GM15510 (cell line): ENCODE results near the gene SYNPR.

Experiments
- POLR2A ChIP-seq: IDR thresholded peaks from 3 replicates; pipeline ENCODE4 v1.6.1; 2011; ENCODE audit warnings: borderline replicate concordance; ENCODE audit not compliant: insufficient read length; ENCODE audit errors: extremely low read depth

Gene SYNPR

DNA sequence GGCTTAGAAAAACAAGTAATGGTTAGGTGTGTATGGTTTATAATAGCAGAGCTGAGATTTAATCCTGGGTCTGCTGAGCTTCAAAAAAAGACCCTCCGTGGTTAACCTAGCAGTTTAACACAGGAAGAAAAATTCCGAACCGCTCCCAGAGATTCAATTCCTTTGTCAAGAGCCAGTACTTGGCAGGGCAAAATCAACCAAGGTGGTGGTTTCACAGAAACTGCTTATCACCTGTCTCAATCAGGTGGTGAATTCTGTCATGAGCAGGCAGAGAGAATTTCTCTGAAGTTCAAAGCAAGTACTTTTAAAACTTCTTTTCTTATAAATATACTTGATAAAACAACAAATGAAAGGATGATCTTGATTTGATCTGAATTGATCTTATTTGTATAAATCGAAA is 17.2 kb downstream of the SYNPR start:
- no peak for TF ChIP-seq POLR2A

GRCh38 chr3:63295806-63296205 is 17.7 kb downstream of the SYNPR start:
- no peak for TF ChIP-seq POLR2A

DNA sequence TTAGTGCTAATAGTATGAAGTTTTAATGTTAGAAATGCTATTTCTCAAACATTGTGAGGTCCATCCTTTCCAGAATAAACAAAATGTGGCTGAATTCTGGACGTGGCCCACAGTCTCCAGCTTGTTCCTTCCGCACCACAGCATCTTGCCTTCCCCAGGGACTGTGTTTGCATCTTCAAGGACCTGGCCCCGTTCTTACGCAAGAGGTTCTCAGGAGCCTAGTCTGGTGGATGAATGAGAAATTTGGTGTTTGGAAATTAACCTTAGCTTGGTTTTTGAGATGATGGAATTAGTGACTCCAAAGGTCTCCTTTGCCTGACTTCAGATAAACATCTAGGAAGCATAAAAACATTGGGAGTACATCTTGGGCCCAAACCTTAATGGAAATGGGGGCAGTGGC is 18.1 kb downstream of the SYNPR start:
- TF ChIP-seq POLR2A, result no peak

DNA sequence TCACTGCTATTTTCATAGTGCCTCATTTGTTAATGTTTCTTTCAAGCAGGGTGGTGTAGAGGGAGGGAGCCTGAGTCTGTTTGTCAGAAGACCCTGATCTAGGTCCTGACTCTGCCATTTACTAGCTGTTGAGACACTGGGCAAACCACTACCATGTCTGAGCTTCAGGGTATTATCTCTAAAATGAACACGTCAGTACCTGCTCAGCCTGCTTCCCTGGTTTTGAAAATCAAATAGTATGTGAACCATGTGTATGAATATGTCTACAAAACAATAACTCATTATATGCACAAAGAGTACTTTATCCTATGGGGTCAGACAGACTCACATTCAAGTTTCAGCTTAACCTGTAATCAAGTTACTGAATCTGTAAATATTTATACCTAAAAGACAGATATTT is 25.1 kb downstream of the SYNPR start:
- TF ChIP-seq POLR2A, result no peak

DNA sequence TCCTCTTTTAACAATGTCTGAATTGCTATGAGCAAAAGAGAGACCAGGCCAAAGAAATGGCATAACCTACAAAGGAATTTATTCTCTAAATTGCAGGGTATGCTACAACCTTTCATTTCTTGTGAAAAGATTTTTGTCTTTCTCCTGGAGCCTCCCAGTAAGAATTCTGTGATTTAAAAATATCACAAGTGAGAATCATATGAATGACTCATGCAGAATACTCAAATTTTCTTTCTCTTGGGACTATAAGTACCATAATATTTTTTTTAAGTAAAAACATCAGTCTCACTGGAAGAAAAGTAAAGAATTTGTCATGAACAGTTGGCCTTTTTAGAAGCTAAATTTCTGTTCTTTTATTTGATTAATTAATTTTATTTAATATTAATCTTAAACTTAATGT is 26.3 kb downstream of the SYNPR start:
- no peak for TF ChIP-seq POLR2A

GRCh38 chr3:63308072-63308471 is 30.0 kb downstream of the SYNPR start:
- TF ChIP-seq POLR2A, result no peak

GRCh38 chr3:63309768-63310167 is 31.7 kb downstream of the SYNPR start:
- TF ChIP-seq POLR2A, result no peak

DNA sequence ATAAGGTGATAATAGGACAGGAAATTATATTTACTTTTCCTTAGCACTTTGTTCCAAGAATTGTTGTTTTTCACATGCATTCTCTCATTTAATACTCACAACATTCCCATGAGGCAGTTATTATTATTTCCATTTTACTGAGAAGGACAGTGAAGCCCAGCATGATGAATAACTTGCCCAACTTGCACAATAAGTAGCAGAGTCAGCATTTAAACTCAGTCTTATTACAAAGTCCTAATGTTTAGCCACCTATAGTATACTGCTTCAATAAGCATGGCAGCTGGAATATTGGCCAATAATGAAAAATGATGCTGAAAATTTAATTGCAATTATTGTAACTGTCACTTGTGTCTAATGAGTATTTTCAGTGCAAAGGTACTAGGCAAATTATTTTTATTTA is 45.7 kb downstream of the SYNPR start:
- TF ChIP-seq POLR2A, result no peak

DNA sequence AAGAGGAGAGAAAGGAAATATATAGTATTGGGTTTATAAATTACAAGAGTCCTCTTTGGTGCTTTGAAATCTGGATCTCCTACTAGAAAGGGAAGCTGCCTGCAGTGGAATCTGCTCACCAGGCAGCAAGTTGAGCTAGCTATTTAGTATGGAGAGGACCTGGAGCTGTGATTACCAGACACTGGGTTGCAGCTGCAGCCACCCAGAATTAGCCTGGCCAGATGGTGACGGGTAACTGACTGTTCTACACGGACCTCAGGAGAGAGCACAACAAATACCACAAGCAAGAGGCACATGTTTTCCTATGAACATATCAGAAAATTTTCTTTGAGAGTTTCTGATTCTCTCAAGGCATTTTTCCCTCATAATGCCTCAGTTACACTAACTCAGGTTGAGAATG is 46.5 kb downstream of the SYNPR start:
- TF ChIP-seq POLR2A, result no peak

GRCh38 chr3:63325386-63325785 is 47.3 kb downstream of the SYNPR start:
- no peak for TF ChIP-seq POLR2A

GRCh38 chr3:63328365-63328764 is 50.3 kb downstream of the SYNPR start:
- no peak for TF ChIP-seq POLR2A

DNA sequence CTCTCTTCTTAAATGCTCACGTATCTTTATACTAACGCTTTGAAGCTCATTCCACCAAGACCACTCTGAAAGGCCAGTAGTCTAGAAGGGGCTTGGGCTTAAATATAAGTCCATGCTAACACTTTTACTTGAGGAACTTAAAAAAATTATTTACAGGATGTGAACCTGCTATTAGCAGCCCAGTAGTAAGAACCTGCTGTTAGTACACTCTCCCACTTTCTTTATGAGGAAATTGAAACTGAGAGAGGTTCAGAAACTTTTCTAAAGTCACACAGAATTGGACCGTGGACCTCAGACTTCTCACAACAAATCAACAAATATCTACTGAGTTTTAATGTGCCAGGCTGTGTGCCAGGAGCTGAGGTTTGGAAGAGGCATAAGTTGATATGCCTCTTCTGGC is 53.4 kb downstream of the SYNPR start:
- no peak for TF ChIP-seq POLR2A

DNA sequence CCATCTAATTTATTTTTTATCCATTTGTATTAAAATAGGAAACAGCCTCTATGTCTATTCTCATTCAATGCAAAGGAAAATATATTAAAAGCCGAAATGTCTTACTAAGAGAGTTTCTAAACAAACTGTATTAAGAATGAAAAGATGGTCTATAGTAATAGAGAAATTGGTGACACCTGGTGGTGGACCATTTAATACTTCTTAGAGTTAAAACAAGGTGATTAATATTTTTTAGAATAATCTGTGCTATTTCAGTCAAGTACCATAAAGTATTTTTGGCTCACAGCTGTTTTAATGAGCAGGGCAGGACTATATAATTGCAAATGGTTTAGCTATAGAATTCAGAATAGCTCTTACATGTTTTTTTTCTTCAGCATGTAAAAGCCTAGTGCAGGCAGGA is 55.7 kb downstream of the SYNPR start:
- TF ChIP-seq POLR2A, result no peak

DNA sequence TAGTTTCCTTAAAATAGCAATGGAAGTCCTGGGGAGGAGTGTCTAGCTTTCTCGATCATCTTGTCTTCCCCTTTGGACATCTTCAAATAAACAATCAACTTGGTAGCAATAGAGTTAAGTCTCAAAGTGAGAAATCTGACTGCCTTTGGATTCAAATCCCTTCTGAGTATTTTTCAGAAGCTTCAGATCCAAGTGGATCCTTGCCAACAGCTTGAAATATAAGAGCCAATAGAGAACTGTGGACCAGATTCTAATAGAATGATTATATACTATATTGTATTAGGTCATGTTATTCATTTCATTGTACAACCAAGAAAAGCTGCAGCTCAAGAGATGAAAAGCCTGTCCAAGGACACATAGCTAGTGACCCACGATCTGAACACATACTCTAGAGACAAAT is 60.2 kb downstream of the SYNPR start:
- TF ChIP-seq POLR2A, result no peak

DNA sequence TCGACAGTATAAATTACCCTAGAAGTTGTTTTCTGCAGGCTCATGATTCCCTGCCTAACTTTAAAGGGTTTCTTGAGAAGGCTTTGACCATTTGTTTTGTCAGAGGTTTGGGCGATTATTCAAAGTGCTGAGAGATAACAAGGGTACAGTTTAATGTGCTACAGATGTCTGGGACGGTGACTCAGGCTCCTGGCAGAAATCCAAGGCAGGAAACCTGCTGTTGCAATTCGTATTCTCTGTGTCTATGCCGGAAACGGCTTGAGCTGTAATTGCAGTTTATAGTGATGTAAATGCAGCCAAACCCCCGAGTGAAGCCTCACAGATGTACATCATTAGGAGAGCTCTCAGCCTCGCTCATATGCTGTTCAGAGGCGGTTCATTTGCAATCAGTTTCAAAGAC is 65.6 kb downstream of the SYNPR start:
- TF ChIP-seq POLR2A, result no peak

DNA sequence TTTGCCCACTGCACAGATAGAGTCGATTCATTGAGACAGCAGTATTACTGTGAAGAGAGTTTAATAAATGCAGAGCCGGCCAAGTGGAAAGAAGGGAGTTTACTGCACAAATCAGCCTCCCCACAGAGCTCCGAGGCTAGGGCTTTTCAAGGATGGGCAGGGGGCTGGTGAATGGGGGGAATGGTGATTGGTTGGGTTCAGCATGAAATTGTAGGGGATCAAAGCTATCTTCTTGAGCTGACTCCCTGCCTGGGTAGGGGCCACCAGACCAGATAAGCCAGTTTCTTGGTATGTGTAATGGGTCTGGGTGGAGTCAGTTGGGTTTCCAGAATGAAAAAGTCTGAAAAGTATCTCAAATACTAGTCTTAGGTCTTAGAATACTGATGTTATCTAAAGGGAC is 66.6 kb downstream of the SYNPR start:
- no peak for TF ChIP-seq POLR2A
